Astrocyte (in vitro differentiated cells and primary cell): ENCODE results near the gene RPL3. TPM values are rescaled to one million over a fixed set of nuclear protein-coding genes. Genes with fewer than 3 reads are reported as not detected.
"Not testable (repeated sequence)": the region's sequence is repeated elsewhere in the genome, so short reads cannot be mapped to it uniquely, and the experiment has no call there.

Experiments
- DNase-seq: peaks from one replicate; pipeline ENCODE4 v3.0.0-alpha.2; 2010; ENCODE audit warnings: low read depth
- FAIRE-seq: peaks from 2 replicates; lab custom pipeline; 2011; peaks lifted over from hg19 to GRCh38; lab: Jason Lieb, UNC
- H2AFZ ChIP-seq: 2 replicates; pipeline ENCODE4 v1.6.0; 2012; ENCODE audit warnings: low read depth, low read length, inconsistent platforms
- H3K27ac ChIP-seq: 2 replicates; pipeline ENCODE4 v1.5.1; 2011; ENCODE audit warnings: low read depth, low read length, inconsistent platforms
- H3K27me3 ChIP-seq: 2 replicates; pipeline ENCODE4 v1.6.0; 2011; ENCODE audit warnings: low read length, inconsistent platforms; ENCODE audit not compliant: insufficient read depth
- H3K36me3 ChIP-seq: 2 replicates; pipeline ENCODE4 v1.5.1; 2011; ENCODE audit warnings: low read length, inconsistent platforms; ENCODE audit not compliant: insufficient read depth
- H3K4me1 ChIP-seq: 2 replicates; pipeline ENCODE4 v1.5.1; 2011; ENCODE audit warnings: low read length, inconsistent platforms; ENCODE audit not compliant: insufficient read depth
- H3K4me2 ChIP-seq: 2 replicates; pipeline ENCODE4 v1.6.0; 2012; ENCODE audit warnings: low read length, inconsistent platforms
- H3K4me3 ChIP-seq: 2 replicates; pipeline ENCODE4 v1.5.1; 2011; ENCODE audit warnings: low read depth, mild to moderate bottlenecking, low read length, inconsistent platforms; ENCODE audit not compliant: insufficient read depth
- H3K79me2 ChIP-seq: 2 replicates; pipeline ENCODE4 v1.6.0; 2012; ENCODE audit warnings: mild to moderate bottlenecking, low read length, inconsistent platforms; ENCODE audit not compliant: insufficient read depth
- H3K9ac ChIP-seq: 2 replicates; pipeline ENCODE4 v1.6.0; 2012; ENCODE audit warnings: mild to moderate bottlenecking, low read length, inconsistent platforms
- H3K9me3 ChIP-seq: 2 replicates; pipeline ENCODE4 v1.5.1; 2012; ENCODE audit warnings: low read depth, mild to moderate bottlenecking, low read length, inconsistent platforms; ENCODE audit not compliant: insufficient read depth
- H4K20me1 ChIP-seq: 2 replicates; pipeline ENCODE4 v1.6.0; 2012; ENCODE audit warnings: low read length, inconsistent platforms; ENCODE audit not compliant: insufficient read depth
- H3K27ac Mint-ChIP-seq: one replicate; pipeline ENCODE4 v1.8.0; 2021; ENCODE audit warnings: mild to moderate bottlenecking, mixed read lengths; ENCODE audit not compliant: unreplicated experiment
- H3K27me3 Mint-ChIP-seq: one replicate; pipeline ENCODE4 v1.8.0; 2021; ENCODE audit warnings: low read depth, mixed read lengths; ENCODE audit not compliant: unreplicated experiment
- H3K36me3 Mint-ChIP-seq: one replicate; pipeline ENCODE4 v1.8.0; 2021; ENCODE audit warnings: low read depth, mixed read lengths; ENCODE audit not compliant: unreplicated experiment
- H3K4me1 Mint-ChIP-seq: one replicate; pipeline ENCODE4 v1.8.0; 2021; ENCODE audit warnings: low read depth, mixed read lengths; ENCODE audit not compliant: unreplicated experiment
- H3K4me3 Mint-ChIP-seq: one replicate; pipeline ENCODE4 v1.8.0; 2021; ENCODE audit warnings: mild to moderate bottlenecking, moderate library complexity, mixed read lengths; ENCODE audit not compliant: unreplicated experiment
- H3K9me3 Mint-ChIP-seq: one replicate; pipeline ENCODE4 v1.8.0; 2021; ENCODE audit warnings: mild to moderate bottlenecking, mixed read lengths; ENCODE audit not compliant: unreplicated experiment
- CTCF ChIP-seq: IDR thresholded peaks from 2 replicates; pipeline ENCODE4 v1.5.1; 2011; ENCODE audit warnings: low read depth, mild to moderate bottlenecking, inconsistent platforms, low read length, moderate library complexity; ENCODE audit not compliant: insufficient read depth
- EZH2 ChIP-seq: IDR thresholded peaks from 2 replicates; pipeline ENCODE4 v1.6.1; 2012; ENCODE audit warnings: mild to moderate bottlenecking, low read length, inconsistent platforms; ENCODE audit not compliant: insufficient read depth
- total RNA-seq: library from RNA; stranded (reverse); gene quantifications from 2 replicates; pipeline ENCODE4 v1.2.1, GENCODE V29; 2021

The RPL3 gene
- total RNA-seq, 1 donor from 2014 or later, result 1,182 TPM

- TF ChIP-seq CTCF, result no peak
- TF ChIP-seq EZH2, result no peak
- no peak overlapping the region for H3K27ac ChIP-seq
- no peak overlapping the region for H2AFZ ChIP-seq
- Mint-ChIP-seq H3K27ac (no peak overlapping the region), H3K4me1 (no peaks in the 10 kb centered on the region), H3K9me3 (no peaks in the 10 kb centered on the region), H3K36me3 (no peaks in the 10 kb centered on the region), H3K4me3 (no peak overlapping the region), H3K27me3 (no peaks in the 10 kb centered on the region)
- H3K4me3 ChIP-seq, result no peak overlapping the region
- no peaks in the 10 kb centered on the region for H3K79me2 ChIP-seq
- no peaks in the 10 kb centered on the region for H4K20me1 ChIP-seq
- no peaks in the 10 kb centered on the region for H3K9me3 ChIP-seq
- DNase-seq, result no peak
- FAIRE-seq, result no peak
- no peaks in the 10 kb centered on the region for H3K36me3 ChIP-seq
- H3K27me3 ChIP-seq, result no peaks in the 10 kb centered on the region
- no peak overlapping the region for H3K4me2 ChIP-seq
- H3K4me1 ChIP-seq, result no peaks in the 10 kb centered on the region
- H3K9ac ChIP-seq, result no peak overlapping the region
These were observed 8.8 kb upstream of the RPL3 start for GRCh38 chr22:39327995-39328754.

- Mint-ChIP-seq H3K27ac (no peak overlapping the region), H3K4me3 (no peak overlapping the region), H3K27me3 (no peaks in the 10 kb centered on the region), H3K4me1 (no peaks in the 10 kb centered on the region), H3K36me3 (no peaks in the 10 kb centered on the region), H3K9me3 (no peaks in the 10 kb centered on the region)
- H3K9me3 ChIP-seq, result no peaks in the 10 kb centered on the region
- TF ChIP-seq EZH2 (no peak), CTCF (no peak)
- H4K20me1 ChIP-seq, result no peaks in the 10 kb centered on the region
- H3K4me2 ChIP-seq, result peak overlapping the region; percentile 32
- FAIRE-seq (peak; percentile 45), DNase-seq (no peak)
- peak overlapping the region; percentile 67 for H2AFZ ChIP-seq
- H3K9ac ChIP-seq, result no peak overlapping the region
- no peaks in the 10 kb centered on the region for H3K36me3 ChIP-seq
- no peak overlapping the region for H3K4me3 ChIP-seq
- no peaks in the 10 kb centered on the region for H3K4me1 ChIP-seq
- no peaks in the 10 kb centered on the region for H3K79me2 ChIP-seq
- H3K27ac ChIP-seq, result no peak overlapping the region
- no peaks in the 10 kb centered on the region for H3K27me3 ChIP-seq
These were observed 6.0 kb upstream of the RPL3 start for GRCh38 chr22:39325392-39325932.

- not testable (repeated sequence) for H3K9me3 ChIP-seq, H3K27me3 ChIP-seq, H3K27ac ChIP-seq, H3K27me3 Mint-ChIP-seq, H3K9ac ChIP-seq, H3K9me3 Mint-ChIP-seq, H3K4me3 ChIP-seq, H2AFZ ChIP-seq, H3K4me1 Mint-ChIP-seq, FAIRE-seq, DNase-seq
- H3K79me2 ChIP-seq, result peaks cover 38% of the 10 kb centered on the region
- H4K20me1 ChIP-seq, result peaks cover 36% of the 10 kb centered on the region
- peak overlapping the region; percentile 100 for H3K27ac Mint-ChIP-seq
- H3K4me1 ChIP-seq, result peaks cover 16% of the 10 kb centered on the region
- peak overlapping the region; percentile 100 for H3K4me3 Mint-ChIP-seq
- H3K36me3 ChIP-seq, result peaks cover 24% of the 10 kb centered on the region
- peaks cover 24% of the 10 kb centered on the region for H3K36me3 Mint-ChIP-seq
- peak overlapping the region; percentile 97 for H3K4me2 ChIP-seq
These were observed 1.2 kb upstream of the RPL3 start for GRCh38 chr22:39320616-39321029.
